GM12878 (cell line): ENCODE results near the gene MST1R.

ENCODE experiments used
- EZH2 ChIP-seq: IDR thresholded peaks from 2 replicates; pipeline ENCODE4 v1.6.1; 2012; ENCODE audit warnings: low read depth, mild to moderate bottlenecking, control low read depth, inconsistent platforms, low read length, borderline replicate concordance; ENCODE audit not compliant: control insufficient read depth
- FOXM1 ChIP-seq: IDR thresholded peaks from 2 replicates; pipeline ENCODE4 v1.6.1; 2012; ENCODE audit warnings: low read depth, mild to moderate bottlenecking, inconsistent platforms, low read length, moderate library complexity
- POLR2A ChIP-seq: IDR thresholded peaks from 2 replicates; pipeline ENCODE4 v1.6.1; 2011; ENCODE audit warnings: low read depth, mild to moderate bottlenecking, low read length
- SREBF1 ChIP-seq: IDR thresholded peaks from 2 replicates; pipeline ENCODE4 v1.6.1; 2012; ENCODE audit warnings: mild to moderate bottlenecking, low read length

- no peak for TF ChIP-seq POLR2A
- no peak for TF ChIP-seq FOXM1
- TF ChIP-seq SREBF1 = no peak
- TF ChIP-seq EZH2 = no peak
Observed at GRCh38 chr3:49912881-49913281, 9.2 kb upstream of the MST1R start.
